Measurements from ENCODE around the gene ECT2. TPM values are rescaled to one million over a fixed set of nuclear protein-coding genes. Genes with fewer than 3 reads are reported as not detected.
"Not testable (repeated sequence)": the region's sequence is repeated elsewhere in the genome, so short reads cannot be mapped to it uniquely, and the experiment has no call there.

The ECT2 gene
- polyA plus RNA-seq, 3 donors from 2014 or later: 2.7 to 4.8 (median 2.8) TPM

- H3K27ac Mint-ChIP-seq; DNase-seq; H3K4me1 Mint-ChIP-seq; H3K4me3 Mint-ChIP-seq; H3K9me3 Mint-ChIP-seq; H3K27me3 Mint-ChIP-seq (ENCODE audit: low read depth in 3 of 3): not testable (repeated sequence)
- H3K36me3 Mint-ChIP-seq: peaks cover 17 to 28% (median 27%) of the 10 kb centered on the region in 3 donors
Measured at GRCh38 chr3:172760416-172760815, 9.9 kb downstream of the ECT2 start.

GRCh38 chr3:172766241-172766640, 15.7 kb downstream of the ECT2 start:
- Mint-ChIP-seq H3K4me3 (no peak overlapping the region), H3K27me3 (ENCODE audit: low read depth in 3 of 3) (no peaks in the 10 kb centered on the region), H3K9me3 (no peaks in the 10 kb centered on the region), H3K27ac (no peak overlapping the region), H3K4me1 (no peaks in the 10 kb centered on the region), H3K36me3 (peaks cover 34 to 49% (median 41%) of the 10 kb centered on the region in 3 donors)
- DNase-seq: no peak

- Mint-ChIP-seq H3K36me3 (peaks cover 34 to 51% (median 45%) of the 10 kb centered on the region in 3 donors), H3K4me1 (no peaks in the 10 kb centered on the region), H3K27me3 (ENCODE audit: low read depth in 3 of 3) (no peaks in the 10 kb centered on the region), H3K9me3 (no peaks in the 10 kb centered on the region), H3K27ac (no peak overlapping the region), H3K4me3 (no peak overlapping the region)
- no peak for DNase-seq
Measured at GRCh38 chr3:172766718-172767405, 16.3 kb downstream of the ECT2 start.

GRCh38 chr3:172770382-172770781, 19.9 kb downstream of the ECT2 start:
- peaks cover 18 to 43% (median 38%) of the 10 kb centered on the region in 3 donors for H3K36me3 Mint-ChIP-seq

GRCh38 chr3:172771672-172772071, 21.1 kb downstream of the ECT2 start:
- H3K4me3 Mint-ChIP-seq: no peak overlapping the region
- no peak overlapping the region for H3K27ac Mint-ChIP-seq
- peaks cover 1 to 6% of the 10 kb centered on the region in 2 donors for H3K4me1 Mint-ChIP-seq

More at GRCh38 chr3:172770382-172770781, 19.9 kb downstream of the ECT2 start:
- Mint-ChIP-seq H3K27ac (no peak overlapping the region), H3K4me1 (peaks cover 1 to 3% of the 10 kb centered on the region in 2 donors), H3K4me3 (no peak overlapping the region), H3K9me3 (no peaks in the 10 kb centered on the region), H3K27me3 (ENCODE audit: low read depth in 3 of 3) (no peaks in the 10 kb centered on the region)
- DNase-seq: no peak

GRCh38 chr3:172776049-172776717, 25.7 kb downstream of the ECT2 start:
- Mint-ChIP-seq H3K27me3 (ENCODE audit: low read depth in 3 of 3) (no peaks in the 10 kb centered on the region), H3K9me3 (no peaks in the 10 kb centered on the region), H3K4me3 (no peak overlapping the region), H3K4me1 (peaks cover 1 to 6% of the 10 kb centered on the region in 2 donors), H3K27ac (no peak overlapping the region), H3K36me3 (peaks cover 4 to 29% (median 17%) of the 10 kb centered on the region in 3 donors)
- no peak for DNase-seq

More at GRCh38 chr3:172771672-172772071, 21.1 kb downstream of the ECT2 start:
- H3K9me3 Mint-ChIP-seq: no peaks in the 10 kb centered on the region
- no peaks in the 10 kb centered on the region for H3K27me3 Mint-ChIP-seq (ENCODE audit: low read depth in 3 of 3)
- DNase-seq: no peak
- H3K36me3 Mint-ChIP-seq: peaks cover 13 to 40% (median 32%) of the 10 kb centered on the region in 3 donors

GRCh38 chr3:172777901-172778300, 27.4 kb downstream of the ECT2 start:
- Mint-ChIP-seq H3K36me3 (peaks cover 4 to 31% (median 12%) of the 10 kb centered on the region in 3 donors), H3K4me3 (no peak overlapping the region), H3K27ac (no peak overlapping the region)

GRCh38 chr3:172782235-172782634, 31.7 kb downstream of the ECT2 start:
- H3K9me3 Mint-ChIP-seq: no peaks in the 10 kb centered on the region
- no peak overlapping the region for H3K4me3 Mint-ChIP-seq
- no peaks in the 10 kb centered on the region for H3K4me1 Mint-ChIP-seq
- peaks cover 4 to 13% (median 7%) of the 10 kb centered on the region in 3 donors for H3K36me3 Mint-ChIP-seq
- no peak overlapping the region for H3K27ac Mint-ChIP-seq
- H3K27me3 Mint-ChIP-seq (ENCODE audit: low read depth in 3 of 3): no peaks in the 10 kb centered on the region
- no peak for DNase-seq

More at GRCh38 chr3:172777901-172778300, 27.4 kb downstream of the ECT2 start:
- Mint-ChIP-seq H3K27me3 (ENCODE audit: low read depth in 3 of 3) (no peaks in the 10 kb centered on the region), H3K9me3 (no peaks in the 10 kb centered on the region), H3K4me1 (peaks cover 1 to 6% of the 10 kb centered on the region in 2 donors)
- no peak for DNase-seq

GRCh38 chr3:172786036-172786435, 35.5 kb downstream of the ECT2 start:
- no peaks in the 10 kb centered on the region for H3K27me3 Mint-ChIP-seq (ENCODE audit: low read depth in 3 of 3)
- no peak for DNase-seq
- H3K4me1 Mint-ChIP-seq: no peaks in the 10 kb centered on the region
- H3K36me3 Mint-ChIP-seq: peaks cover 7 to 22% (median 21%) of the 10 kb centered on the region in 3 donors
- H3K4me3 Mint-ChIP-seq: no peak overlapping the region
- no peaks in the 10 kb centered on the region for H3K9me3 Mint-ChIP-seq
- no peak overlapping the region for H3K27ac Mint-ChIP-seq

- H3K27ac Mint-ChIP-seq: no peak overlapping the region
- no peaks in the 10 kb centered on the region for H3K4me1 Mint-ChIP-seq
- H3K36me3 Mint-ChIP-seq: peaks cover 7 to 27% (median 22%) of the 10 kb centered on the region in 3 donors
- no peak for DNase-seq
- no peaks in the 10 kb centered on the region for H3K9me3 Mint-ChIP-seq
- H3K4me3 Mint-ChIP-seq: no peak overlapping the region
- H3K27me3 Mint-ChIP-seq (ENCODE audit: low read depth in 3 of 3): no peaks in the 10 kb centered on the region
Measured at GRCh38 chr3:172787019-172787418, 36.5 kb downstream of the ECT2 start.

GRCh38 chr3:172787746-172788145, 37.2 kb downstream of the ECT2 start:
- no peaks in the 10 kb centered on the region for H3K9me3 Mint-ChIP-seq
- H3K27me3 Mint-ChIP-seq (ENCODE audit: low read depth in 3 of 3): no peaks in the 10 kb centered on the region
- H3K4me3 Mint-ChIP-seq: no peak overlapping the region
- H3K27ac Mint-ChIP-seq: no peak overlapping the region
- DNase-seq: no peak
- no peaks in the 10 kb centered on the region for H3K4me1 Mint-ChIP-seq
- H3K36me3 Mint-ChIP-seq: peaks cover 7 to 34% (median 19%) of the 10 kb centered on the region in 3 donors

GRCh38 chr3:172799246-172799645, 48.7 kb downstream of the ECT2 start:
- Mint-ChIP-seq H3K4me1 (no peaks in the 10 kb centered on the region), H3K9me3 (no peaks in the 10 kb centered on the region), H3K27ac (no peak overlapping the region), H3K4me3 (no peak overlapping the region), H3K27me3 (ENCODE audit: low read depth in 3 of 3) (no peaks in the 10 kb centered on the region), H3K36me3 (peaks cover 0 to 13% (median 0%) of the 10 kb centered on the region in 3 donors)
- no peak for DNase-seq

GRCh38 chr3:172800156-172800555, 49.6 kb downstream of the ECT2 start:
- no peaks in the 10 kb centered on the region for H3K27me3 Mint-ChIP-seq (ENCODE audit: low read depth in 3 of 3)
- H3K36me3 Mint-ChIP-seq: peaks cover 0 to 13% (median 0%) of the 10 kb centered on the region in 3 donors
- no peak overlapping the region for H3K4me3 Mint-ChIP-seq
- no peaks in the 10 kb centered on the region for H3K9me3 Mint-ChIP-seq
- H3K27ac Mint-ChIP-seq: peak overlapping the region in 1 of 6 donors; percentile 68
- no peak for DNase-seq
- H3K4me1 Mint-ChIP-seq: no peaks in the 10 kb centered on the region

GRCh38 chr3:172803489-172803888, 53.0 kb downstream of the ECT2 start:
- H3K27ac Mint-ChIP-seq: peak overlapping the region in 1 of 6 donors; percentile 28
- no peak for DNase-seq
- H3K4me3 Mint-ChIP-seq: no peak overlapping the region
- no peaks in the 10 kb centered on the region for H3K4me1 Mint-ChIP-seq
- no peaks in the 10 kb centered on the region for H3K9me3 Mint-ChIP-seq
- H3K27me3 Mint-ChIP-seq (ENCODE audit: low read depth in 3 of 3): no peaks in the 10 kb centered on the region
- H3K36me3 Mint-ChIP-seq: peaks cover 0 to 15% (median 4%) of the 10 kb centered on the region in 3 donors

Data from immature natural killer cell (primary cell).